Neural cell (in vitro differentiated cells): ENCODE results near the gene ZBTB12. TPM values are rescaled to one million over a fixed set of nuclear protein-coding genes. Genes with fewer than 3 reads are reported as not detected.

Source experiments
- H2AFZ ChIP-seq: fragments of 200-600, 300-800 bp; sonication (generic), shearing (Covaris generic); 2 replicates; pipeline ENCODE4 v1.6.0; 2014; ENCODE audit warnings: low read depth, mild to moderate bottlenecking, antibody characterized with exemption, low read length, moderate library complexity
- H3F3A ChIP-seq: fragments of 200-600 bp; shearing (Covaris generic); 2 replicates; pipeline ENCODE4 v1.6.1; 2016; ENCODE audit warnings: mild to moderate bottlenecking, moderate library complexity, mixed read lengths, antibody characterized with exemption, low read length; ENCODE audit not compliant: insufficient read depth, poor library complexity, severe bottlenecking
- H3K27ac ChIP-seq: fragments of 200-600, 300-800 bp; sonication (generic), shearing (Covaris generic); 2 replicates; pipeline ENCODE4 v1.5.1; 2014; ENCODE audit warnings: mild to moderate bottlenecking, low read length, moderate library complexity
- H3K27me3 ChIP-seq: fragments of 300-800, 200-600 bp; sonication (generic), shearing (Covaris generic); 2 replicates; pipeline ENCODE4 v1.6.0; 2014; ENCODE audit warnings: mild to moderate bottlenecking, low read depth, low read length, moderate library complexity; ENCODE audit not compliant: insufficient read depth
- H3K36me3 ChIP-seq: fragments of 300-800, 200-600 bp; sonication (generic), shearing (Covaris generic); 2 replicates; pipeline ENCODE4 v1.5.1; 2014; ENCODE audit warnings: mild to moderate bottlenecking, antibody characterized with exemption, low read length, moderate library complexity; ENCODE audit not compliant: insufficient read depth
- H3K4me2 ChIP-seq: fragments of 300-800, 200-600 bp; sonication (generic), shearing (Covaris generic); 2 replicates; pipeline ENCODE4 v1.6.0; 2014; ENCODE audit warnings: mild to moderate bottlenecking, low read length
- H3K4me3 ChIP-seq: fragments of 300-800, 200-600 bp; sonication (generic), shearing (Covaris generic); 2 replicates; pipeline ENCODE4 v1.5.1; 2014; ENCODE audit warnings: mild to moderate bottlenecking, low read length, moderate library complexity
- H3K79me2 ChIP-seq: fragments of 200-600 bp; shearing (Covaris generic); replicated peaks from 2 replicates; pipeline ENCODE4 v1.6.0; 2014; ENCODE audit warnings: mild to moderate bottlenecking, low read length, moderate library complexity; ENCODE audit not compliant: insufficient read depth
- H3K9ac ChIP-seq: fragments of 300-800, 200-600 bp; sonication (generic), shearing (Covaris generic); 2 replicates; pipeline ENCODE4 v1.6.1; 2016; ENCODE audit warnings: mild to moderate bottlenecking, low read length, mixed read lengths
- H3K9me2 ChIP-seq: fragments of 200-600 bp; shearing (Covaris generic); 2 replicates; pipeline ENCODE4 v1.6.1; 2016; ENCODE audit warnings: mild to moderate bottlenecking, low read length, mixed read lengths; ENCODE audit not compliant: insufficient read depth
- H3K9me3 ChIP-seq: fragments of 200-600, 300-800 bp; sonication (generic), shearing (Covaris generic); 2 replicates; pipeline ENCODE4 v1.6.1; 2016; ENCODE audit warnings: mild to moderate bottlenecking, mixed run types, low read length, moderate library complexity, mixed read lengths
- H4K20me1 ChIP-seq: fragments of 200-600 bp; shearing (Covaris generic); 2 replicates; pipeline ENCODE4 v1.6.1; 2016; ENCODE audit warnings: mild to moderate bottlenecking, mixed run types; ENCODE audit not compliant: insufficient read depth
- CTCF ChIP-seq: fragments of 450-650 bp; IDR thresholded peaks from 2 replicates; pipeline ENCODE4 v1.5.1; 2014; ENCODE audit warnings: antibody characterized with exemption, mild to moderate bottlenecking, moderate library complexity; ENCODE audit not compliant: poor library complexity, severe bottlenecking
- EP300 ChIP-seq: fragments of 450-650 bp; conservative IDR thresholded peaks from 2 replicates; pipeline ENCODE4 v1.6.1; 2014; ENCODE audit warnings: antibody characterized with exemption, mild to moderate bottlenecking, moderate library complexity; ENCODE audit not compliant: poor library complexity, severe bottlenecking
- EZH2 ChIP-seq: fragments of 200-600, 300-800 bp; shearing (Covaris generic), sonication (generic); IDR thresholded peaks from 2 replicates; pipeline ENCODE4 v1.6.1; 2014; ENCODE audit warnings: antibody characterized with exemption, low read length, borderline replicate concordance, mild to moderate bottlenecking; ENCODE audit not compliant: insufficient read depth, poor library complexity, severe bottlenecking
- MXI1 ChIP-seq: fragments of 450-650 bp; conservative IDR thresholded peaks from 2 replicates; pipeline ENCODE4 v1.6.1; 2014; ENCODE audit warnings: antibody characterized with exemption, mild to moderate bottlenecking; ENCODE audit not compliant: poor library complexity, severe bottlenecking
- POLR2AphosphoS5 ChIP-seq: IDR thresholded peaks from 2 replicates; pipeline ENCODE4 v1.6.1; 2012
- RAD21 ChIP-seq: fragments of 450-650 bp; conservative IDR thresholded peaks from 2 replicates; pipeline ENCODE4 v1.6.1; 2014; ENCODE audit warnings: antibody characterized with exemption, mild to moderate bottlenecking, moderate library complexity
- REST ChIP-seq: IDR thresholded peaks from 2 replicates; pipeline ENCODE4 v1.6.1; 2012; ENCODE audit warnings: borderline replicate concordance
- SMC3 ChIP-seq: fragments of 450-650 bp; conservative IDR thresholded peaks from 2 replicates; pipeline ENCODE4 v1.6.1; 2014; ENCODE audit warnings: antibody characterized with exemption, mild to moderate bottlenecking, moderate library complexity; ENCODE audit not compliant: poor library complexity
- TAF1 ChIP-seq: IDR thresholded peaks from 2 replicates; pipeline ENCODE4 v1.6.1; 2012; ENCODE audit warnings: low read depth
- polyA plus RNA-seq: library from polyadenylated mRNA; depleted of rRNA; stranded (reverse); fragments of >200 nt; gene quantifications from 2 replicates; pipeline ENCODE4 v1.2.3, GENCODE V29; 2014

ZBTB12 gene
- polyA plus RNA-seq, 1 donor from 2014 or later: 21.4 TPM

- no peaks in the 10 kb centered on the region for H3K79me2 ChIP-seq
- H3K36me3 ChIP-seq: no peaks in the 10 kb centered on the region
- TF ChIP-seq POLR2AphosphoS5 (no peak), EZH2 (no peak), TAF1 (no peak), MXI1 (no peak), EP300 (no peak), RAD21 (no peak), SMC3 (no peak), REST (no peak), CTCF (no peak)
- no peak overlapping the region for H2AFZ ChIP-seq
- no peak overlapping the region for H3K27ac ChIP-seq
- no peaks in the 10 kb centered on the region for H3K27me3 ChIP-seq
- no peak overlapping the region for H3K9ac ChIP-seq
- H3K9me3 ChIP-seq: no peaks in the 10 kb centered on the region
- no peaks in the 10 kb centered on the region for H4K20me1 ChIP-seq
- no peak overlapping the region for H3K4me2 ChIP-seq
- H3F3A ChIP-seq: no peaks in the 10 kb centered on the region
- H3K9me2 ChIP-seq: no peaks in the 10 kb centered on the region
- no peak overlapping the region for H3K4me3 ChIP-seq
Measured at GRCh38 chr6:31880616-31881015, 21.3 kb downstream of the ZBTB12 start.

- Histone ChIP-seq H4K20me1 (no peaks in the 10 kb centered on the region), H3K36me3 (no peaks in the 10 kb centered on the region), H3K4me2 (no peak overlapping the region), H3K79me2 (no peaks in the 10 kb centered on the region), H3K9me2 (no peaks in the 10 kb centered on the region), H3F3A (no peaks in the 10 kb centered on the region), H3K9ac (no peak overlapping the region), H3K4me3 (no peak overlapping the region), H3K9me3 (no peaks in the 10 kb centered on the region), H3K27ac (no peak overlapping the region), H3K27me3 (no peaks in the 10 kb centered on the region), H2AFZ (no peak overlapping the region)
- no peak for TF ChIP-seq REST
- no peak for TF ChIP-seq EP300
- TF ChIP-seq RAD21: no peak
- no peak for TF ChIP-seq SMC3
- TF ChIP-seq TAF1: no peak
- no peak for TF ChIP-seq POLR2AphosphoS5
- TF ChIP-seq MXI1: no peak
- no peak for TF ChIP-seq CTCF
- no peak for TF ChIP-seq EZH2
Measured at GRCh38 chr6:31879901-31880300, 22.0 kb downstream of the ZBTB12 start.
